BE2C (cell line): Measurements from ENCODE around the gene SNX9.

Source experiments
- DNase-seq: peaks from one replicate; pipeline ENCODE4 v3.0.0-alpha.2; 2020
- H3K27me3 ChIP-seq: fragments of 250-450 bp; sonication (Bioruptor Pico); 2 replicates; pipeline ENCODE4 v1.5.1; 2020; ENCODE audit warnings: mild to moderate bottlenecking
- H3K36me3 ChIP-seq: fragments of 250-450 bp; sonication (Bioruptor Pico); 2 replicates; pipeline ENCODE4 v1.5.1; 2020; ENCODE audit warnings: mild to moderate bottlenecking
- H3K4me1 ChIP-seq: fragments of 250-450 bp; sonication (Bioruptor Pico); 2 replicates; pipeline ENCODE4 v1.5.1; 2020
- H3K4me3 ChIP-seq: 2 replicates; pipeline ENCODE4 v1.5.1; 2011; ENCODE audit warnings: low read depth, low read length
- H3K9me3 ChIP-seq: fragments of 250-450 bp; sonication (Bioruptor Pico); 2 replicates; pipeline ENCODE4 v1.5.1; 2020
- CTCF ChIP-seq: IDR thresholded peaks from 2 replicates; pipeline ENCODE4 v1.5.1; 2012; ENCODE audit warnings: mild to moderate bottlenecking, low read depth, low read length

Gene SNX9

GRCh38 chr6:157877573-157878438 is 54.8 kb downstream of the SNX9 start:
- no peak overlapping the region for H3K4me3 ChIP-seq
- H3K36me3 ChIP-seq, result 0 out of 2 replicates have a peak, but pooled peaks cover 6% of the 10 kb centered on the region
- H3K9me3 ChIP-seq, result no peaks in the 10 kb centered on the region
- TF ChIP-seq CTCF, result no peak
- H3K27me3 ChIP-seq, result no peaks in the 10 kb centered on the region
- DNase-seq, result no peak
- H3K4me1 ChIP-seq, result no peaks in the 10 kb centered on the region

GRCh38 chr6:157879034-157879872 is 56.2 kb downstream of the SNX9 start:
- no peaks in the 10 kb centered on the region for H3K27me3 ChIP-seq
- no peak for TF ChIP-seq CTCF
- H3K4me1 ChIP-seq, result no peaks in the 10 kb centered on the region
- no peak overlapping the region for H3K4me3 ChIP-seq
- no peak for DNase-seq
- H3K9me3 ChIP-seq, result no peaks in the 10 kb centered on the region
- 0 out of 2 replicates have a peak, but pooled peaks cover 3% of the 10 kb centered on the region for H3K36me3 ChIP-seq

GRCh38 chr6:157879873-157880254 is 56.8 kb downstream of the SNX9 start:
- Histone ChIP-seq H3K27me3 (no peaks in the 10 kb centered on the region), H3K4me1 (no peaks in the 10 kb centered on the region), H3K9me3 (no peaks in the 10 kb centered on the region), H3K36me3 (no peaks in the 10 kb centered on the region), H3K4me3 (no peak overlapping the region)
- TF ChIP-seq CTCF, result no peak
- DNase-seq, result no peak

GRCh38 chr6:157880534-157880933 is 57.5 kb downstream of the SNX9 start:
- H3K36me3 ChIP-seq, result no peaks in the 10 kb centered on the region
- TF ChIP-seq CTCF, result no peak
- H3K4me3 ChIP-seq, result no peak overlapping the region
- H3K4me1 ChIP-seq, result no peaks in the 10 kb centered on the region
- DNase-seq, result no peak
- H3K27me3 ChIP-seq, result no peaks in the 10 kb centered on the region
- H3K9me3 ChIP-seq, result no peaks in the 10 kb centered on the region

GRCh38 chr6:157881342-157881741 is 58.3 kb downstream of the SNX9 start:
- H3K9me3 ChIP-seq, result no peaks in the 10 kb centered on the region
- no peak for DNase-seq
- H3K27me3 ChIP-seq, result no peaks in the 10 kb centered on the region
- TF ChIP-seq CTCF, result no peak
- H3K4me3 ChIP-seq, result no peak overlapping the region
- no peaks in the 10 kb centered on the region for H3K36me3 ChIP-seq
- no peaks in the 10 kb centered on the region for H3K4me1 ChIP-seq
